Spleen (tissue), 11 donors: ENCODE measurements around the gene USP53. TPM values are rescaled to one million over a fixed set of nuclear protein-coding genes. Genes with fewer than 3 reads are reported as not detected.
"Not testable (repeated sequence)": the region's sequence is repeated elsewhere in the genome, so short reads cannot be mapped to it uniquely, and the experiment has no call there.

Source experiments
- DNase-seq: peaks from one replicate; pipeline ENCODE4 v3.0.0-alpha.2; 2020
- H3K27ac ChIP-seq, 8 donors: fragments of 200-600 bp; sonication (generic) in 7 of 8; 1 replicate in 4 of 8; 2 replicates in 4 of 8; pipeline versions ENCODE4 v1.5.0 to v1.8.0; 2016 to 2021; ENCODE audit warnings: inconsistent platforms in 4 of 8, mild to moderate bottlenecking in 4 of 8, moderate library complexity in 1 of 8
- H3K27me3 ChIP-seq, 7 donors: fragments of 200-600 bp; sonication (generic) in 6 of 7; replicated peaks in 1 of 7; 1 replicate in 4 of 7; 2 replicates in 3 of 7; pipeline versions ENCODE4 v1.5.0 to v1.8.0; 2016 to 2021; ENCODE audit warnings: inconsistent platforms in 3 of 7, mild to moderate bottlenecking in 1 of 7
- H3K36me3 ChIP-seq, 6 donors: fragments of 200-600 bp; sonication (generic) in 5 of 6; 1 replicate in 4 of 6; 2 replicates in 2 of 6; pipeline versions ENCODE4 v1.5.0 to v1.8.0; 2016 to 2021; ENCODE audit warnings: inconsistent platforms in 2 of 6
- H3K4me1 ChIP-seq, 6 donors: fragments of 200-600 bp; sonication (generic) in 5 of 6; 1 replicate in 3 of 6; 2 replicates in 3 of 6; pipeline versions ENCODE4 v1.5.0 to v1.8.0; 2016 to 2021; ENCODE audit warnings: inconsistent platforms in 3 of 6
- H3K4me3 ChIP-seq, 8 donors: fragments of 200-600 bp; sonication (generic) in 7 of 8; 1 replicate in 4 of 8; 2 replicates in 4 of 8; pipeline versions ENCODE4 v1.5.0 to v1.8.0; 2016 to 2021; ENCODE audit warnings: inconsistent platforms in 4 of 8, mild to moderate bottlenecking in 4 of 8, moderate library complexity in 2 of 8
- H3K9me3 ChIP-seq, 8 donors: fragments of 200-600 bp; sonication (generic) in 7 of 8; 1 replicate in 4 of 8; 2 replicates in 4 of 8; pipeline versions ENCODE4 v1.5.0 to v1.8.0; 2016 to 2021; ENCODE audit warnings: inconsistent platforms in 4 of 8
- POLR2A ChIP-seq, 3 donors: fragments of 450-650 bp; IDR thresholded peaks; one replicate each; pipeline ENCODE4 v1.5.1; 2017; ENCODE audit warnings: antibody characterized with exemption in 3 of 3, mild to moderate bottlenecking in 1 of 3
- POLR2AphosphoS5 ChIP-seq, 3 donors: sonication (generic); formaldehyde crosslinking; IDR thresholded peaks; one replicate each; pipeline ENCODE4 v1.5.1; 2017; ENCODE audit warnings: antibody characterized with exemption in 3 of 3
- WGBS, 5 donors: extraction: QIAGEN DNeasy Blood & Tissue Kit in 3 of 5; methylation state at CpG; one replicate each; pipeline versions ENCODE4 v1.1.5 to v1.1.7; 2013 to 2018; 5-methylcytosine and 5-hydroxymethylcytosine counted together
- intact Hi-C: fragments of 100-400 bp; cut with DNase I; formaldehyde crosslinking; loops from one replicate; pipeline ENCODE4 v1.15.0; 2023; ENCODE audit warnings: low total_unique reads
- polyA plus RNA-seq, 3 donors: library from polyadenylated mRNA; stranded (reverse); fragments of 200-250 nt; gene quantifications; one replicate each; pipeline ENCODE4 v1.2.1, GENCODE V29; 2013
- total RNA-seq, 7 donors: library from RNA; depleted of rRNA in 3 of 7; stranded (reverse); fragments of >200 nt in 3 of 7; fragmentation: NEBNext Ultra II Directional in 4 of 7; extraction: Animal tissue kit (Norgen Biotek cat#: 25700) in 4 of 7; gene quantifications; one replicate each; pipeline versions ENCODE4 v1.1.0 to v1.2.1, GENCODE V29; 2016 to 2021
- TF ChIP-seq, protein P1 (sequence below), 11 experiments: fragments of 200-600 bp in 7 of 11; fragments of 450-650 bp in 4 of 11; sonication (generic) in 4 of 11; IDR thresholded peaks in 8 of 11; conservative IDR thresholded peaks in 3 of 11; 1 replicate in 7 of 11; 2 replicates in 4 of 11; pipeline versions ENCODE4 v1.4.0 to v1.8.0; 2016 to 2021; ENCODE audit warnings: antibody characterized with exemption in 11 of 11, inconsistent platforms in 4 of 11, mild to moderate bottlenecking in 1 of 11
- donor health status: healthy with polysubstance abuse.
- donor health status: DM: no; HTN: no; CAD: no; lungs with moderate emphysema.
- donor health status: DM: no; HTN: no; CAD: no.
- donor health status: Bipolar disorder and iron deficiency.
- donor health status: healthy.
- donor health status: DM: no; HTN: no; CAD: no.
- donor health status: DM: yes; HTN: yes; CAD: no.

The USP53 gene
- total and polyA plus RNA-seq, 10 donors: 4.0 to 42.6 (median 18.6) TPM

GRCh38 chr4:119317990-119318389, 105.5 kb downstream of the USP53 start:
- Histone ChIP-seq H3K27me3 (peaks cover 0 to 24% (median 0%) of the 10 kb centered on the region in 7 donors), H3K27ac (no peak overlapping the region), H3K9me3 (no peaks in the 10 kb centered on the region), H3K4me3 (no peak overlapping the region), H3K4me1 (peaks cover 0 to 20% (median 5%) of the 10 kb centered on the region in 6 donors), H3K36me3 (no peaks in the 10 kb centered on the region)
- TF ChIP-seq POLR2A (IDR thresholded peaks at IDR 0.05) (no peak), POLR2AphosphoS5 (IDR thresholded peaks at IDR 0.05) (no peak)
- TF ChIP-seq, protein P1, sequence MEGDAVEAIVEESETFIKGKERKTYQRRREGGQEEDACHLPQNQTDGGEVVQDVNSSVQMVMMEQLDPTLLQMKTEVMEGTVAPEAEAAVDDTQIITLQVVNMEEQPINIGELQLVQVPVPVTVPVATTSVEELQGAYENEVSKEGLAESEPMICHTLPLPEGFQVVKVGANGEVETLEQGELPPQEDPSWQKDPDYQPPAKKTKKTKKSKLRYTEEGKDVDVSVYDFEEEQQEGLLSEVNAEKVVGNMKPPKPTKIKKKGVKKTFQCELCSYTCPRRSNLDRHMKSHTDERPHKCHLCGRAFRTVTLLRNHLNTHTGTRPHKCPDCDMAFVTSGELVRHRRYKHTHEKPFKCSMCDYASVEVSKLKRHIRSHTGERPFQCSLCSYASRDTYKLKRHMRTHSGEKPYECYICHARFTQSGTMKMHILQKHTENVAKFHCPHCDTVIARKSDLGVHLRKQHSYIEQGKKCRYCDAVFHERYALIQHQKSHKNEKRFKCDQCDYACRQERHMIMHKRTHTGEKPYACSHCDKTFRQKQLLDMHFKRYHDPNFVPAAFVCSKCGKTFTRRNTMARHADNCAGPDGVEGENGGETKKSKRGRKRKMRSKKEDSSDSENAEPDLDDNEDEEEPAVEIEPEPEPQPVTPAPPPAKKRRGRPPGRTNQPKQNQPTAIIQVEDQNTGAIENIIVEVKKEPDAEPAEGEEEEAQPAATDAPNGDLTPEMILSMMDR (IDR thresholded peaks at IDR 0.05 in 8 of 11, conservative IDR thresholded peaks at IDR 0.05 in 3 of 11): no peak
- DNase-seq: no peak
- WGBS, 5 donors: 69 to 79% (median 73%) methylated on average over 2 of the region's 2 CpGs
- intact Hi-C loops: no loop called here

- Histone ChIP-seq H3K4me1 (no peaks in the 10 kb centered on the region), H3K27ac (no peak within 1 kb of the TSS), H3K4me3 (no peak within 1 kb of the TSS), H3K36me3 (no peaks in the 10 kb centered on the region), H3K27me3 (peaks cover 0 to 19% (median 0%) of the 10 kb centered on the region in 7 donors), H3K9me3 (no peaks in the 10 kb centered on the region)
- 74 to 91% (median 83%) methylated on average over 6 of the region's 6 CpGs for WGBS, 5 donors
- intact Hi-C loops: no loop called here
- TF ChIP-seq POLR2AphosphoS5 (IDR thresholded peaks at IDR 0.05) (no peak), POLR2A (IDR thresholded peaks at IDR 0.05) (no peak)
- TF ChIP-seq, protein P1 (IDR thresholded peaks at IDR 0.05 in 8 of 11, conservative IDR thresholded peaks at IDR 0.05 in 3 of 11): no peak
- DNase-seq: no peak
Measured at GRCh38 chr4:119321921-119322687, 109.6 kb downstream of the USP53 start, which contains the start of gene FABP2. TSS of gene FABP2 (minus strand) at chr4:119322138. CDS start at chr4:119322102, 36 bp downstream.

- Histone ChIP-seq H3K9me3 (no peaks in the 10 kb centered on the region), H3K4me3 (no peak overlapping the region), H3K27ac (no peak overlapping the region), H3K4me1 (no peaks in the 10 kb centered on the region), H3K27me3 (peaks cover 0 to 33% (median 0%) of the 10 kb centered on the region in 7 donors), H3K36me3 (no peaks in the 10 kb centered on the region)
- intact Hi-C loops: no loop called here
- no peak for DNase-seq
- TF ChIP-seq, protein P1 (IDR thresholded peaks at IDR 0.05 in 8 of 11, conservative IDR thresholded peaks at IDR 0.05 in 3 of 11): no peak
- TF ChIP-seq POLR2AphosphoS5 (IDR thresholded peaks at IDR 0.05): no peak
- TF ChIP-seq POLR2A (IDR thresholded peaks at IDR 0.05): no peak
- WGBS, 5 donors: 79 to 91% (median 84%) methylated on average over 2 of the region's 2 CpGs
Measured at GRCh38 chr4:119328695-119329094, 116.2 kb downstream of the USP53 start.

GRCh38 chr4:119329835-119330620, 117.5 kb downstream of the USP53 start:
- no peak for DNase-seq
- Histone ChIP-seq H3K4me1 (no peaks in the 10 kb centered on the region), H3K4me3 (no peak overlapping the region), H3K27me3 (peaks cover 0 to 28% (median 0%) of the 10 kb centered on the region in 7 donors), H3K9me3 (no peaks in the 10 kb centered on the region), H3K27ac (no peak overlapping the region), H3K36me3 (no peaks in the 10 kb centered on the region)
- WGBS, 5 donors: 64 to 71% (median 66%) methylated on average over 2 of the region's 2 CpGs
- intact Hi-C loops: no loop called here
- TF ChIP-seq POLR2A (IDR thresholded peaks at IDR 0.05) (no peak), POLR2AphosphoS5 (IDR thresholded peaks at IDR 0.05) (no peak)
- TF ChIP-seq, protein P1 (IDR thresholded peaks at IDR 0.05 in 8 of 11, conservative IDR thresholded peaks at IDR 0.05 in 3 of 11): no peak

DNA sequence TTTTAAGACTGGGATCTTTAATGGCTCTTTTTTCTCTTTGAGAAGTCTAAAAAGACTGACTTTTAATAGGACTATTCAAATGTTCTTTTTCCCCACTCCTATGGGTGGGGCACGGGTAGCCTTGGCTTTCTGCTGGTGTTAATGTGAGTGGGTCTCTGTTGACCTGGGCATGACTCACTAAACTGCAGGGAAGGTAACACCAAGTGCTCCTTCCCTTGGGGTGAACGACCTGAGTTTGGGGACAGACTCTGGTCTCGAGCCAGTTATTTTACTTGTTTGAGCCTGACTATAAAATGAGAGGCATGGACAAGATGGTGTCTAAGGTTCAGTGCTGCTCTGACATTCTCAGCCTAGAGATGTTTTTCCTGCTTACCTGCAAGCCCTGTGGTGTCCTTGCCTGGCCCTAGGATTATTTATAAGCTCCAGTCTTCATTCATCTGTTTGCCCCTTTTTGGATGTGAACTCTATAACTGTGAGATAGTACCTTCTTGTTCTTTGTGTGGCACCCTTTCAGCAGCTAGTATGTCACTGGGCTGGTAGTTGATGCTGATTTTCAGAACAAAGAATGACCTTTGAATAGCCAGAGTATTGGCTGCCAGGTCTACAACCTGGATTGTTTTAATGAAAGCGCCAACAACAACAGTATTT, 123.9 kb downstream of the USP53 start:
- H3K36me3 ChIP-seq, DNase-seq, intact Hi-C loops, H3K27me3 ChIP-seq, H3K9me3 ChIP-seq, H3K4me3 ChIP-seq, H3K4me1 ChIP-seq: not testable (repeated sequence)
- 71 to 90% (median 76%) methylated on average over 2 to 4 of the region's 4 CpGs for WGBS, 5 donors
- H3K27ac ChIP-seq: peak overlapping the region in 7 of 8 donors; percentile 36 to 82 (median 61)
